GM23338 (cell line): Measurements from ENCODE around the gene PHF13. TPM values are rescaled to one million over a fixed set of nuclear protein-coding genes. Genes with fewer than 3 reads are reported as not detected.

Experiments
- ATAC-seq: fragments of 200-7000 bp; cut with Tn5 transposase; 3 replicates; pipeline ENCODE4 v1.9.1; 2020
- DNase-seq: peaks from one replicate; pipeline ENCODE4 v3.0.0-alpha.2; 2015; ENCODE audit warnings: low spot score
- H2AFZ ChIP-seq: fragments of 200-600 bp; sonication (generic); 2 replicates; pipeline ENCODE4 v1.8.0; 2016; ENCODE audit warnings: antibody characterized with exemption, mild to moderate bottlenecking, moderate library complexity
- H3F3A ChIP-seq: fragments of 200-600 bp; sonication (generic); replicated peaks from 2 replicates; pipeline ENCODE4 v1.8.0; 2017; ENCODE audit warnings: antibody characterized with exemption, mixed run types, low read depth
- H3K27ac ChIP-seq: fragments of 200-600 bp; sonication (generic); 2 replicates; pipeline ENCODE4 v1.6.1; 2016; ENCODE audit warnings: low read depth
- H3K27me3 ChIP-seq: fragments of 200-600 bp; sonication (generic); 2 replicates; pipeline ENCODE4 v1.8.0; 2016; ENCODE audit warnings: mild to moderate bottlenecking, mixed run types, moderate library complexity; ENCODE audit not compliant: insufficient read depth
- H3K36me3 ChIP-seq: fragments of 200-600 bp; sonication (generic); 2 replicates; pipeline ENCODE4 v1.8.0; 2016; ENCODE audit warnings: mild to moderate bottlenecking; ENCODE audit not compliant: insufficient read depth
- H3K4me1 ChIP-seq: fragments of 200-600 bp; sonication (generic); 2 replicates; pipeline ENCODE4 v1.8.0; 2016; ENCODE audit warnings: mild to moderate bottlenecking, moderate library complexity; ENCODE audit not compliant: insufficient read depth
- H3K4me2 ChIP-seq: fragments of 200-600 bp; sonication (generic); 2 replicates; pipeline ENCODE4 v1.7.1; 2017; ENCODE audit warnings: mixed run types
- H3K4me3 ChIP-seq: fragments of 200-600 bp; sonication (generic); 2 replicates; pipeline ENCODE4 v1.6.1; 2016; ENCODE audit warnings: mixed run types
- H3K79me2 ChIP-seq: fragments of 200-600 bp; sonication (generic); replicated peaks from 2 replicates; pipeline ENCODE4 v1.8.0; 2017; ENCODE audit warnings: mild to moderate bottlenecking; ENCODE audit not compliant: insufficient read depth
- H3K9me2 ChIP-seq: fragments of 200-600 bp; sonication (generic); 2 replicates; pipeline ENCODE4 v1.8.0; 2017; ENCODE audit not compliant: insufficient read depth
- H4K20me1 ChIP-seq: fragments of 200-600 bp; sonication (generic); replicated peaks from 2 replicates; pipeline ENCODE4 v1.8.0; 2017; ENCODE audit warnings: mild to moderate bottlenecking; ENCODE audit not compliant: insufficient read depth
- H3K27ac Mint-ChIP-seq: 2 replicates; pipeline ENCODE4 v1.8.0; 2020; ENCODE audit warnings: inconsistent platforms, mild to moderate bottlenecking, moderate library complexity, mixed read lengths
- H3K27me3 Mint-ChIP-seq: 3 replicates; pipeline ENCODE4 v1.8.0; 2022; ENCODE audit warnings: low read depth, mild to moderate bottlenecking, moderate library complexity, mixed read lengths, inconsistent platforms; ENCODE audit not compliant: insufficient read depth, poor library complexity
- H3K36me3 Mint-ChIP-seq: 3 replicates; pipeline ENCODE4 v1.8.0; 2021; ENCODE audit warnings: low read depth, mild to moderate bottlenecking, inconsistent platforms, moderate library complexity, mixed read lengths
- H3K4me1 Mint-ChIP-seq: 3 replicates; pipeline ENCODE4 v1.8.0; 2020; ENCODE audit warnings: mild to moderate bottlenecking, inconsistent platforms, mixed read lengths
- H3K4me3 Mint-ChIP-seq: 3 replicates; pipeline ENCODE4 v1.8.0; 2021; ENCODE audit warnings: moderate library complexity, mild to moderate bottlenecking, inconsistent platforms, mixed read lengths
- H3K9me3 Mint-ChIP-seq: 3 replicates; pipeline ENCODE4 v1.8.0; 2020; ENCODE audit warnings: moderate library complexity, mild to moderate bottlenecking, inconsistent platforms, mixed read lengths
- CTCF ChIP-seq, 2 experiments: fragments of 200-600 bp in 1 of 2; sonication (generic) in 1 of 2; conservative IDR thresholded peaks; 2 replicates each; pipeline versions ENCODE4 v1.5.1 to v1.6.1; 2016 to 2017; ENCODE audit warnings: antibody characterized with exemption in 2 of 2, low read depth in 2 of 2, mild to moderate bottlenecking in 2 of 2, moderate library complexity in 1 of 2
- ETS1 ChIP-seq: IDR thresholded peaks from 2 replicates; pipeline ENCODE4 v1.6.1; 2016; ENCODE audit warnings: antibody characterized with exemption
- EZH2 ChIP-seq: fragments of 200-600 bp; sonication (generic); IDR thresholded peaks from one replicate; pipeline ENCODE4 v1.8.0; 2017; ENCODE audit warnings: antibody characterized with exemption, mild to moderate bottlenecking, low read depth; ENCODE audit not compliant: unreplicated experiment
- EZH2phosphoT487 ChIP-seq: fragments of 200-600 bp; sonication (generic); IDR thresholded peaks from one replicate; pipeline ENCODE4 v1.8.1; 2018; ENCODE audit warnings: antibody characterized with exemption; ENCODE audit not compliant: unreplicated experiment
- JUNB ChIP-seq: IDR thresholded peaks from one replicate; pipeline ENCODE4 v1.6.1; 2016; ENCODE audit warnings: antibody characterized with exemption; ENCODE audit not compliant: unreplicated experiment
- REST ChIP-seq: IDR thresholded peaks from one replicate; pipeline ENCODE4 v1.6.1; 2018; ENCODE audit warnings: antibody characterized with exemption; ENCODE audit not compliant: unreplicated experiment
- STAT1 ChIP-seq: IDR thresholded peaks from one replicate; pipeline ENCODE4 v1.6.1; 2016; ENCODE audit warnings: antibody characterized with exemption; ENCODE audit not compliant: unreplicated experiment
- ZNF462 ChIP-seq: fragments of 250-450 bp; sonication (Bioruptor Pico); IDR thresholded peaks from 2 replicates; pipeline ENCODE4 v1.5.0; 2020; ENCODE audit warnings: mild to moderate bottlenecking, moderate library complexity
- polyA plus RNA-seq: library from polyadenylated mRNA; unstranded; fragments of >200 nt; fragmentation: Nextera tagmentation; extraction: Ambion mirVana; gene quantifications from 2 replicates; pipeline ENCODE4 v1.2.1, GENCODE V29; 2016
- total RNA-seq: library from RNA; depleted of rRNA; stranded (reverse); fragments of >200 nt; shearing (Covaris generic); gene quantifications from 2 replicates; pipeline ENCODE4 v1.2.3, GENCODE V29; 2014

The PHF13 gene
- total and polyA plus RNA-seq, 2 experiments from 2014 or later, result 12.1 to 33.2 TPM

GRCh38 chr1:6592865-6593593, 20.5 kb upstream of the PHF13 start:
- ATAC-seq (no peak), DNase-seq (no peak)
- H3K27me3 ChIP-seq, result no peaks in the 10 kb centered on the region
- no peak overlapping the region for H3K27ac ChIP-seq
- H3K36me3 ChIP-seq, result peaks cover 9% of the 10 kb centered on the region
- Mint-ChIP-seq H3K4me3 (no peak overlapping the region), H3K9me3 (no peaks in the 10 kb centered on the region), H3K4me1 (no peaks in the 10 kb centered on the region), H3K27me3 (peaks cover 14% of the 10 kb centered on the region), H3K27ac (no peak overlapping the region), H3K36me3 (peaks cover 58% of the 10 kb centered on the region)
- no peaks in the 10 kb centered on the region for H3K9me2 ChIP-seq
- peaks cover 18% of the 10 kb centered on the region for H3K79me2 ChIP-seq
- peaks cover 40% of the 10 kb centered on the region; the same call in 1 of the 2 replicates for H4K20me1 ChIP-seq
- no peak for TF ChIP-seq REST
- no peak for TF ChIP-seq ZNF462 (CRISPR knock-in tag)
- no peak for TF ChIP-seq JUNB
- TF ChIP-seq STAT1, result no peak
- TF ChIP-seq CTCF (conservative IDR thresholded peaks at IDR 0.05; ENCODE audit: low read depth in 2 of 2), result no peak
- no peak for TF ChIP-seq EZH2
- no peak for TF ChIP-seq ETS1
- TF ChIP-seq EZH2phosphoT487, result no peak
- H3K4me2 ChIP-seq, result no peak overlapping the region
- no peak overlapping the region for H2AFZ ChIP-seq
- H3F3A ChIP-seq, result peaks cover 14% of the 10 kb centered on the region; the same call in 1 of the 2 replicates
- no peak overlapping the region for H3K4me3 ChIP-seq
- no peaks in the 10 kb centered on the region for H3K4me1 ChIP-seq
